NB4 (cell line): ENCODE measurements around the gene LPP.

Source experiments
- CTCF ChIP-seq: IDR thresholded peaks from one replicate; pipeline ENCODE4 v1.5.1; 2012; ENCODE audit warnings: low read depth, low read length
- MAX ChIP-seq: IDR thresholded peaks from 2 replicates; pipeline ENCODE4 v1.6.1; 2011; ENCODE audit warnings: low read depth, low read length
- MYC ChIP-seq: IDR thresholded peaks from 2 replicates; pipeline ENCODE4 v1.6.1; 2011; ENCODE audit warnings: low read depth, low read length
- POLR2A ChIP-seq: IDR thresholded peaks from 2 replicates; pipeline ENCODE4 v1.6.1; 2011; ENCODE audit warnings: mild to moderate bottlenecking; ENCODE audit not compliant: insufficient read length; ENCODE audit errors: extremely low read depth

DNA sequence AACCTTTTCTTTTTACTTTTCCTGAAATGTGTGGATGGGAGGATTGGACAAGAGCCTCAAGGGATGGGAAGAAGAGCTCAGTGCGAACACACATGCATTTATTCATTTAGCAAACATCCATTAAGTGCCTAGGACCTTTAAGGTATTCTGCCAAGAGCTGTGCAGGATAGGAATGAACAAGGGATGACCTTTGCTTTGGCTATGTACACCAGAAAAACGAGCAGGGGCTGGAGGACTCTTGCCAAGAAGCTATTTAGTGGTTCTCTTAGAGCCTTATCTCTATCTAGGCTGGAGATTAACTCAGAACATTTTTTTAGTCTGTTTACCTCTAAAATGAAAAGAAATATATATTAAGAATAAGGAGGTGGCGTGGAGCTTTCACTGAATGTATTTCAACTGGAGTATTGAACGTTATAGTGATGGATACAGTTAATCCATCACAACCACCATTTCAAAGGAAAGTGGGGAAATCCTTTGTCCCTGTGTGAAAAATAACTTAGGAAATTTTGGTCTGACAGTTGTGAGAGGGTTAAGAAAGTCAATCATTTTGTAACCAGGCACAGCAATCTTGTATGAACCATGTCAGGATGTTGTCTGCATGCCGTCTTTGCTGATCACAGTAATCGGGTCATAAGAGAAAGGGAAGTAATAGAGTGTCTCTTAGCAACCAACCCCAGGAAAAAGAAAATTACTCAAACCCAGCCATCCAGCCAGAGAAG lies 279.0 kb downstream of the LPP start:
- TF ChIP-seq POLR2A (no peak), MAX (no peak), CTCF (no peak), MYC (no peak)
